A549 treated with DMSO at 1 μM for 4 hours (cell line): Measurements from ENCODE around the gene NKX6-1. TPM values are rescaled to one million over a fixed set of nuclear protein-coding genes. Genes with fewer than 3 reads are reported as not detected.

Experiments used
- total RNA-seq: library from RNA; stranded (reverse); fragments of 200-300 nt; extraction: Qiagen RNA extraction; gene quantifications from 5 replicates; pipeline ENCODE4 v1.2.3, GENCODE V29; 2022; ENCODE audit warnings: low read depth

NKX6-1 gene
- 0.37 to 0.60 TPM (median 0.50 TPM) in 5 replicates for total RNA-seq

GRCh38 chr4:84498935-84499623 is at the start of gene NKX6-1:
NKX6-1 (minus strand) TSS chr4:84499292; CDS start chr4:84498228, 1,064 bp downstream.

Other genes with a start within 250 kb of the NKX6-1 start
- gene CDS1, start 83.8 kb upstream of the NKX6-1 start, total RNA-seq: 0.71 to 1.2 TPM (median 0.84 TPM) in 5 replicates